GM12878 (cell line): ENCODE data around the gene PIAS1. TPM values are rescaled to one million over a fixed set of nuclear protein-coding genes. Genes with fewer than 3 reads are reported as not detected.

Source experiments
- ATAC-seq: fragments of 200-7000 bp; cut with Tn5 transposase; 3 replicates; pipeline ENCODE4 v1.9.1; 2020; ENCODE audit warnings: mild to moderate bottlenecking, moderate library complexity
- BruUV-seq: library from RNA; stranded (reverse); fragments of 400-500 nt; replicated peaks from 2 replicates; lab custom pipeline; 2021; lab: Mats Ljungman, UMichigan
- CTCF ChIA-PET: fragments of 300-600 bp; sonication (Branson Sonifier 250); formaldehyde crosslinking; extraction: SDS; loops from one replicate; lab custom pipeline; 2021; ENCODE audit warnings: inconsistent platforms; lab: Yijun Ruan, JAX
- POLR2A ChIA-PET: fragments of 350-600 bp; formaldehyde crosslinking; extraction: SDS; loops from one replicate; lab custom pipeline; 2021; ENCODE audit warnings: inconsistent platforms; lab: Charles Lee
- RAD21 ChIA-PET: fragments of 300-600 bp; sonication (Branson Sonifier 250); formaldehyde crosslinking; loops from one replicate; lab custom pipeline; 2023; ENCODE audit warnings: antibody characterized with exemption; ENCODE audit not compliant: unreplicated experiment; lab: Charles Lee
- SMC1A ChIA-PET: fragments of 300-600 bp; sonication (Branson Sonifier 250); formaldehyde crosslinking; loops from one replicate; lab custom pipeline; 2023; ENCODE audit not compliant: unreplicated experiment, uncharacterized antibody; lab: Charles Lee
- DNase-seq: peaks from one replicate; pipeline ENCODE4 v3.0.0-alpha.2; 2011; ENCODE audit warnings: low read depth, low spot score
- FAIRE-seq: peaks from 3 replicates; lab custom pipeline; 2011; peaks lifted over from hg19 to GRCh38; lab: Jason Lieb, UNC
- H2AFZ ChIP-seq: 2 replicates; pipeline ENCODE4 v1.6.0; 2011; ENCODE audit warnings: low read depth, low read length, control low read depth; ENCODE audit not compliant: control insufficient read depth
- H3K27ac ChIP-seq: 2 replicates; pipeline ENCODE4 v1.5.1; 2011; ENCODE audit warnings: control low read depth; ENCODE audit not compliant: control insufficient read depth, insufficient read depth
- H3K27me3 ChIP-seq, 2 experiments: replicated peaks in 1 of 2; 2 replicates each; pipeline versions ENCODE4 v1.6.0 to v1.6.1; 2011; ENCODE audit warnings: low read length in 1 of 2; ENCODE audit not compliant: control insufficient read depth in 2 of 2, insufficient read depth in 2 of 2
- H3K36me3 ChIP-seq, 2 experiments: 2 replicates each; pipeline ENCODE4 v1.5.1; 2011; ENCODE audit warnings: low read length in 1 of 2; ENCODE audit not compliant: control insufficient read depth in 2 of 2, insufficient read depth in 2 of 2
- H3K4me1 ChIP-seq: 2 replicates; pipeline ENCODE4 v1.6.1; 2011; ENCODE audit warnings: mild to moderate bottlenecking, low read length, moderate library complexity, mixed read lengths; ENCODE audit not compliant: control insufficient read depth, insufficient read depth
- H3K4me2 ChIP-seq: 2 replicates; pipeline ENCODE4 v1.6.0; 2011; ENCODE audit warnings: control low read depth; ENCODE audit not compliant: control insufficient read depth, insufficient read depth
- H3K4me3 ChIP-seq: fragments of 200-600 bp; sonication (generic); 2 replicates; pipeline ENCODE4 v1.5.1; 2016
- H3K79me2 ChIP-seq: 2 replicates; pipeline ENCODE4 v1.6.0; 2011; ENCODE audit warnings: low read length; ENCODE audit not compliant: control insufficient read depth, insufficient read depth
- H3K9ac ChIP-seq: 2 replicates; pipeline ENCODE4 v1.8.0; 2011; ENCODE audit warnings: low read length, control low read depth, mixed read lengths; ENCODE audit not compliant: control insufficient read depth, insufficient read depth
- H3K9me3 ChIP-seq: replicated peaks from 3 replicates; pipeline ENCODE4 v1.5.1; 2011; ENCODE audit warnings: mild to moderate bottlenecking, low read length; ENCODE audit not compliant: control insufficient read depth, insufficient read depth
- H4K20me1 ChIP-seq: 2 replicates; pipeline ENCODE4 v1.6.0; 2011; ENCODE audit not compliant: control insufficient read depth, insufficient read depth
- BHLHE40 ChIP-seq, 2 experiments: fragments of 450-650 bp in 1 of 2; IDR thresholded peaks; 2 replicates each; pipeline ENCODE4 v1.6.1; 2011 to 2017; ENCODE audit warnings: low read depth in 2 of 2, borderline replicate concordance in 1 of 2, improper control_type of control experiment in 1 of 2, low read length in 1 of 2, mild to moderate bottlenecking in 1 of 2
- EGR1 ChIP-seq, 2 experiments: IDR thresholded peaks; 1 replicate in 1 of 2; 2 replicates in 1 of 2; pipeline ENCODE4 v1.6.1; 2011 to 2012; ENCODE audit warnings: low read depth in 2 of 2, low read length in 2 of 2, borderline replicate concordance in 1 of 2, mild to moderate bottlenecking in 1 of 2, moderate library complexity in 1 of 2
- FOXM1 ChIP-seq: IDR thresholded peaks from 2 replicates; pipeline ENCODE4 v1.6.1; 2012; ENCODE audit warnings: low read depth, mild to moderate bottlenecking, inconsistent platforms, low read length, moderate library complexity
- RELA ChIP-seq: fragments of 450-650 bp; IDR thresholded peaks from 2 replicates; pipeline ENCODE4 v1.8.0; 2014; ENCODE audit warnings: borderline replicate concordance; ENCODE audit not compliant: partially characterized antibody
- STAT1 ChIP-seq: fragments of 450-650 bp; conservative IDR thresholded peaks from 2 replicates; pipeline ENCODE4 v1.6.1; 2014; ENCODE audit warnings: antibody characterized with exemption, mild to moderate bottlenecking
- ZZZ3 ChIP-seq: IDR thresholded peaks from 2 replicates; pipeline ENCODE4 v1.6.1; 2011; ENCODE audit warnings: low read depth; ENCODE audit not compliant: control insufficient read depth, insufficient read length
- WGBS: methylation state at CpG from one replicate; pipeline ENCODE4 v1.1.6; 2016; ENCODE audit warnings: low lambda C conversion rate; ENCODE audit not compliant: insufficient replicate concordance, insufficient coverage; ENCODE audit errors: missing lambda C conversion rate; 5-methylcytosine and 5-hydroxymethylcytosine counted together
- in situ Hi-C: fragments of 300-500 bp; cut with MboI; formaldehyde crosslinking; loops from 9 replicates; pipeline ENCODE4 v1.14.3; 2018; ENCODE audit warnings: mixed read lengths
- intact Hi-C: fragments of 100-400 bp; cut with micrococcal nuclease; formaldehyde crosslinking; loops from one replicate; pipeline ENCODE4 v1.14.2; 2022; ENCODE audit not compliant: unreplicated experiment
- polyA plus RNA-seq, 11 experiments: library from polyadenylated mRNA; depleted of rRNA in 4 of 11; unstranded in 6 of 11; stranded (reverse) in 5 of 11; fragments of >200 nt; fragmentation: Nextera tagmentation in 4 of 11; fragmentation: Illumina TruSeq in 1 of 11; extraction: Ambion mirVana in 4 of 11; extraction: Trizol in 1 of 11; gene quantifications; 1 replicate in 1 of 11; 2 replicates in 10 of 11; pipeline versions ENCODE4 v1.2.1 to v1.2.3, GENCODE V29; 2011 to 2016; ENCODE audit warnings: inconsistent platforms in 2 of 11, missing spikeins in 2 of 11, low read depth in 1 of 11
- total RNA-seq, 4 experiments: library from RNA; depleted of rRNA in 3 of 4; stranded (reverse); fragments of >200 nt in 3 of 4; fragmentation: Illumina TruSeq in 1 of 4; extraction: Trizol in 1 of 4; gene quantifications; 2 replicates each; pipeline versions ENCODE4 v1.2.1 to v1.2.3, GENCODE V29; 2013 to 2021
- TF ChIP-seq, protein P1 (sequence below): fragments of 450-650 bp; IDR thresholded peaks from 2 replicates; pipeline ENCODE4 v1.6.1; 2016; ENCODE audit warnings: mild to moderate bottlenecking, moderate library complexity, borderline replicate concordance
- TF ChIP-seq, protein P2 (sequence below): IDR thresholded peaks from 2 replicates; pipeline ENCODE4 v1.6.1; 2011; ENCODE audit warnings: mild to moderate bottlenecking, low read depth, low read length, moderate library complexity; ENCODE audit not compliant: insufficient replicate concordance
- TF ChIP-seq, protein P3 (sequence below), 3 experiments: IDR thresholded peaks in 2 of 3; conservative IDR thresholded peaks in 1 of 3; 2 replicates each; pipeline ENCODE4 v1.5.1; 2011; ENCODE audit warnings: low read depth in 3 of 3, low read length in 3 of 3, mild to moderate bottlenecking in 3 of 3, control low read depth in 2 of 3, moderate library complexity in 2 of 3, inconsistent platforms in 1 of 3, mixed read lengths in 1 of 3; ENCODE audit not compliant: control insufficient read depth in 2 of 3, insufficient read depth in 1 of 3; ENCODE audit errors: extremely low read depth in 1 of 3
- TF ChIP-seq, protein P4 (sequence below): fragments of 450-650 bp; IDR thresholded peaks from 2 replicates; pipeline ENCODE4 v1.6.1; 2016; ENCODE audit warnings: mild to moderate bottlenecking

PIAS1 gene
- total and polyA plus RNA-seq, 10 of the 15 experiments (the other 5 are each of a cell fraction or from before 2014, with no cell fraction given), result 20.2 to 96.3 (median 37.0) TPM

DNA sequence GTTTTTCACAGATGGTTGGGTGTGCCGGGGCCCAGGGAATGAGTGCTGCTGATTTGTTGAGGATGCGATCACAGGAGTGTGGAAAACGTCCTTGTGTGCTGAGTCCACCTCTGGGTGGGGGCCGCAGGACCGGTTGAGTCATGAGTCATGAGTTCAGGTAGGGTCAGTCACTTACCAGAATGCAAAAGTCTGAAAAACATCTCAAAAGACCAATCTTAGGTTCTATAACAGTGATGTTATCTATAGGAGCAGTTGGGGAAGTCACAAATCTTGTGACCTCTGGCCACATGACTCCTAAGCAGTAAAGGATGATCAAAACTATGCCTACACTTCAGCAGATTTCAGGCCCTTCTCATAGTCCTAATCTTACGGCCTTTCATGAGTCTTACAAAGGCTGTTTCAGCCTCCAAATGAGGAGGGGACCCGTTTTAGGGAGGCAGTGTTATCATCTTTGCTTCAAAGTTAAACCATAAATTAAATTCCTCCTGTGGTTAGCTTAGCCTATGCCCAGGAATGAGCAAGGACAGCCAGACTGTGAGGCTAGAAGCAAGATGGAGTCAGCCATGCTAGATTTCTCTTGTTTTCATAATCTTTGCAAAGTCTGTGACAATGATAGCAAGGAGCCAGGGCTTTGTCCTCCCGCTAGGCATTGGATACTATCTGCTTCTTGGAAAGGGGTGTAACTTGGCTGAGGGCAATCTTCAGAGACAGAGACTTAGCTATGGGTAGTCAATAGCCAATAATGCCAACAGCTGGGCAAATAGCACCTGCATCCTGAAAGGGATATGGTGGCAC, 30.6 kb upstream of the PIAS1 start (continued):
- TF ChIP-seq EGR1 (IDR thresholded peaks at IDR 0.05; ENCODE audit: borderline replicate concordance in 1 of 2, low read depth in 2 of 2, low read length in 2 of 2) (no peak), FOXM1 (no peak), RELA (no peak)
- TF ChIP-seq, protein P1, sequence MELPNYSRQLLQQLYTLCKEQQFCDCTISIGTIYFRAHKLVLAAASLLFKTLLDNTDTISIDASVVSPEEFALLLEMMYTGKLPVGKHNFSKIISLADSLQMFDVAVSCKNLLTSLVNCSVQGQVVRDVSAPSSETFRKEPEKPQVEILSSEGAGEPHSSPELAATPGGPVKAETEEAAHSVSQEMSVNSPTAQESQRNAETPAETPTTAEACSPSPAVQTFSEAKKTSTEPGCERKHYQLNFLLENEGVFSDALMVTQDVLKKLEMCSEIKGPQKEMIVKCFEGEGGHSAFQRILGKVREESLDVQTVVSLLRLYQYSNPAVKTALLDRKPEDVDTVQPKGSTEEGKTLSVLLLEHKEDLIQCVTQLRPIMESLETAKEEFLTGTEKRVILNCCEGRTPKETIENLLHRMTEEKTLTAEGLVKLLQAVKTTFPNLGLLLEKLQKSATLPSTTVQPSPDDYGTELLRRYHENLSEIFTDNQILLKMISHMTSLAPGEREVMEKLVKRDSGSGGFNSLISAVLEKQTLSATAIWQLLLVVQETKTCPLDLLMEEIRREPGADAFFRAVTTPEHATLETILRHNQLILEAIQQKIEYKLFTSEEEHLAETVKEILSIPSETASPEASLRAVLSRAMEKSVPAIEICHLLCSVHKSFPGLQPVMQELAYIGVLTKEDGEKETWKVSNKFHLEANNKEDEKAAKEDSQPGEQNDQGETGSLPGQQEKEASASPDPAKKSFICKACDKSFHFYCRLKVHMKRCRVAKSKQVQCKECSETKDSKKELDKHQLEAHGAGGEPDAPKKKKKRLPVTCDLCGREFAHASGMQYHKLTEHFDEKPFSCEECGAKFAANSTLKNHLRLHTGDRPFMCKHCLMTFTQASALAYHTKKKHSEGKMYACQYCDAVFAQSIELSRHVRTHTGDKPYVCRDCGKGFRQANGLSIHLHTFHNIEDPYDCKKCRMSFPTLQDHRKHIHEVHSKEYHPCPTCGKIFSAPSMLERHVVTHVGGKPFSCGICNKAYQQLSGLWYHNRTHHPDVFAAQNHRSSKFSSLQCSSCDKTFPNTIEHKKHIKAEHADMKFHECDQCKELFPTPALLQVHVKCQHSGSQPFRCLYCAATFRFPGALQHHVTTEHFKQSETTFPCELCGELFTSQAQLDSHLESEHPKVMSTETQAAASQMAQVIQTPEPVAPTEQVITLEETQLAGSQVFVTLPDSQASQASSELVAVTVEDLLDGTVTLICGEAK, result no peak

DNA sequence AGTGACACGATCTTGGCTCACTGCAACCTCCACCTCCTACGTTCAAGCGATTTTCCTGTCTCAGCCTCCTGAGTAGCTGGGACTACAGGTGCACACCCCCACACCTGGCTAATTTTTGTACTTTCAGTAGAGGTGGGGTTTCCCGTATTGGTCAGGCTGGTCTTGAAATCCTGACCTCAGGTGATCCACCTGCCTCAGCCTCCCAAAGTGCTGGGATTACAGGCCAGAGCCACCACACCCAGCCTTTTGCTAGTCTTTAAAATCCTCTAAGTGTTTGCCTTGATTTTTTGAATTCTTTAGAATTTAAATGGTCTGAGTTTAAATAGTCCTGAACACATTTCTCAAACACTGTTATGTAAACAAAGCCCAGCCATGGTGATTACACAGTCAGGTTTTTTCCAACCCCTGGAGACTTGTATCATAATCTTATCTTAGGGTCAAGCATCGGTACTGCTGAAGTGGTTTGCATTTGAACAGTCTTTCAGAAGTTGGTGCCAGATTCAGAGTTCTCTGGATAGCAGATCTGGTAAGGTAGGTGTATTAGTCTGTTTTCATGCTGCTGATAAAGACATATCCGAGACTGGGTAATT, 28.2 kb upstream of the PIAS1 start:
- ChIA-PET SMC1A (no interaction called here), CTCF (interaction anchor here (1.4 kb wide), 1 partner anchor 163 kb away, joined by 7 read pairs; no protein-coding TSS in a partner anchor), RAD21 (no interaction called here), POLR2A (interaction anchor here (0.7 kb wide), 1 partner anchor 79 kb away, joined by 3 read pairs; no protein-coding TSS in a partner anchor)
- Histone ChIP-seq H3K36me3 (no peaks in the 10 kb centered on the region), H3K4me3 (no peak overlapping the region), H3K27me3 (no peaks in the 10 kb centered on the region), H3K79me2 (no peaks in the 10 kb centered on the region), H3K4me2 (no peak overlapping the region), H3K9ac (no peak overlapping the region), H3K27ac (no peak overlapping the region), H3K4me1 (peaks cover 7% of the 10 kb centered on the region), H3K9me3 (no peaks in the 10 kb centered on the region; the same call in 2 of the 3 replicates), H2AFZ (no peak overlapping the region), H4K20me1 (no peaks in the 10 kb centered on the region)
- FAIRE-seq, result no peak
- intact Hi-C loops, result no loop called here
- DNase-seq, result no peak
- WGBS, result 18% methylated on average over 6 of the region's 6 CpGs
- ATAC-seq, result peak; percentile 51
- BruUV-seq, result no TSS peak
- in situ Hi-C loops, result no loop called here
- TF ChIP-seq BHLHE40 (IDR thresholded peaks at IDR 0.05; ENCODE audit: borderline replicate concordance in 1 of 2, low read depth in 2 of 2, low read length in 1 of 2), result no peak
- TF ChIP-seq, protein P2, sequence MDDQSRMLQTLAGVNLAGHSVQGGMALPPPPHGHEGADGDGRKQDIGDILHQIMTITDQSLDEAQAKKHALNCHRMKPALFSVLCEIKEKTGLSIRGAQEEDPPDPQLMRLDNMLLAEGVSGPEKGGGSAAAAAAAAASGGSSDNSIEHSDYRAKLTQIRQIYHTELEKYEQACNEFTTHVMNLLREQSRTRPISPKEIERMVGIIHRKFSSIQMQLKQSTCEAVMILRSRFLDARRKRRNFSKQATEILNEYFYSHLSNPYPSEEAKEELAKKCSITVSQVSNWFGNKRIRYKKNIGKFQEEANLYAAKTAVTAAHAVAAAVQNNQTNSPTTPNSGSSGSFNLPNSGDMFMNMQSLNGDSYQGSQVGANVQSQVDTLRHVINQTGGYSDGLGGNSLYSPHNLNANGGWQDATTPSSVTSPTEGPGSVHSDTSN, result no peak
- TF ChIP-seq, protein P3, sequence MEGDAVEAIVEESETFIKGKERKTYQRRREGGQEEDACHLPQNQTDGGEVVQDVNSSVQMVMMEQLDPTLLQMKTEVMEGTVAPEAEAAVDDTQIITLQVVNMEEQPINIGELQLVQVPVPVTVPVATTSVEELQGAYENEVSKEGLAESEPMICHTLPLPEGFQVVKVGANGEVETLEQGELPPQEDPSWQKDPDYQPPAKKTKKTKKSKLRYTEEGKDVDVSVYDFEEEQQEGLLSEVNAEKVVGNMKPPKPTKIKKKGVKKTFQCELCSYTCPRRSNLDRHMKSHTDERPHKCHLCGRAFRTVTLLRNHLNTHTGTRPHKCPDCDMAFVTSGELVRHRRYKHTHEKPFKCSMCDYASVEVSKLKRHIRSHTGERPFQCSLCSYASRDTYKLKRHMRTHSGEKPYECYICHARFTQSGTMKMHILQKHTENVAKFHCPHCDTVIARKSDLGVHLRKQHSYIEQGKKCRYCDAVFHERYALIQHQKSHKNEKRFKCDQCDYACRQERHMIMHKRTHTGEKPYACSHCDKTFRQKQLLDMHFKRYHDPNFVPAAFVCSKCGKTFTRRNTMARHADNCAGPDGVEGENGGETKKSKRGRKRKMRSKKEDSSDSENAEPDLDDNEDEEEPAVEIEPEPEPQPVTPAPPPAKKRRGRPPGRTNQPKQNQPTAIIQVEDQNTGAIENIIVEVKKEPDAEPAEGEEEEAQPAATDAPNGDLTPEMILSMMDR (IDR thresholded peaks at IDR 0.05 in 2 of 3, conservative IDR thresholded peaks at IDR 0.05 in 1 of 3; ENCODE audit: control insufficient read depth in 2 of 3, extremely low read depth in 1 of 3, insufficient read depth in 1 of 3, low read depth in 3 of 3, low read length in 3 of 3), result no peak
- no peak for TF ChIP-seq ZZZ3
- no peak for TF ChIP-seq STAT1
- TF ChIP-seq, protein P4, sequence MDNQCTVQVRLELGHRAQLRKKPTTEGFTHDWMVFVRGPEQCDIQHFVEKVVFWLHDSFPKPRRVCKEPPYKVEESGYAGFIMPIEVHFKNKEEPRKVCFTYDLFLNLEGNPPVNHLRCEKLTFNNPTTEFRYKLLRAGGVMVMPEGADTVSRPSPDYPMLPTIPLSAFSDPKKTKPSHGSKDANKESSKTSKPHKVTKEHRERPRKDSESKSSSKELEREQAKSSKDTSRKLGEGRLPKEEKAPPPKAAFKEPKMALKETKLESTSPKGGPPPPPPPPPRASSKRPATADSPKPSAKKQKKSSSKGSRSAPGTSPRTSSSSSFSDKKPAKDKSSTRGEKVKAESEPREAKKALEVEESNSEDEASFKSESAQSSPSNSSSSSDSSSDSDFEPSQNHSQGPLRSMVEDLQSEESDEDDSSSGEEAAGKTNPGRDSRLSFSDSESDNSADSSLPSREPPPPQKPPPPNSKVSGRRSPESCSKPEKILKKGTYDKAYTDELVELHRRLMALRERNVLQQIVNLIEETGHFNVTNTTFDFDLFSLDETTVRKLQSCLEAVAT, result no peak
